Germinal center (tissue), 1 donor: ENCODE measurements around the gene AQP3.
A peak's percentile ranks its signal among the peaks of the same experiment; 100 is the strongest.
"Not testable (repeated sequence)": the region's sequence is repeated elsewhere in the genome, so short reads cannot be mapped to it uniquely, and the experiment has no call there.

Experiments
- DNase-seq: peaks from one replicate; pipeline ENCODE4 v3.0.0; 2012; ENCODE audit warnings: mixed read lengths, low spot score

AQP3 gene

GRCh38 chr9:33440609-33441008 is 6.8 kb downstream of the AQP3 start:
- no peak for DNase-seq

- DNase-seq = no peak
Measured at GRCh38 chr9:33440204-33440603, 7.2 kb downstream of the AQP3 start.

GRCh38 chr9:33439731-33440130 is 7.7 kb downstream of the AQP3 start:
- no peak for DNase-seq

GRCh38 chr9:33438926-33439680 is 8.3 kb downstream of the AQP3 start:
- DNase-seq = no peak

- no peak for DNase-seq
Measured at GRCh38 chr9:33437898-33438297, 9.5 kb downstream of the AQP3 start.

GRCh38 chr9:33437205-33437604 is 10.2 kb downstream of the AQP3 start:
- DNase-seq = no peak

- no peak for DNase-seq
Measured at GRCh38 chr9:33436445-33436844, 10.9 kb downstream of the AQP3 start.

GRCh38 chr9:33435821-33436277 is 11.5 kb downstream of the AQP3 start:
- DNase-seq = no peak

GRCh38 chr9:33434317-33435105 is 12.9 kb downstream of the AQP3 start:
- no peak for DNase-seq

GRCh38 chr9:33433871-33434270 is 13.5 kb downstream of the AQP3 start:
- no peak for DNase-seq

GRCh38 chr9:33431420-33431819 is 16.0 kb downstream of the AQP3 start:
- no peak for DNase-seq

- DNase-seq = no peak
Measured at GRCh38 chr9:33430942-33431341, 16.5 kb downstream of the AQP3 start.

- no peak for DNase-seq
Measured at GRCh38 chr9:33429256-33429985, 18.0 kb downstream of the AQP3 start.

- no peak for DNase-seq
Measured at GRCh38 chr9:33426843-33427293, 20.5 kb downstream of the AQP3 start.

GRCh38 chr9:33425128-33425533 is 22.3 kb downstream of the AQP3 start:
- DNase-seq = no peak

- DNase-seq = not testable (repeated sequence)
Measured at GRCh38 chr9:33424492-33424891, 22.9 kb downstream of the AQP3 start.

- not testable (repeated sequence) for DNase-seq
Measured at GRCh38 chr9:33424043-33424442, 23.4 kb downstream of the AQP3 start.

GRCh38 chr9:33419708-33420303 is 27.6 kb downstream of the AQP3 start:
- no peak for DNase-seq

GRCh38 chr9:33418090-33418489 is 29.3 kb downstream of the AQP3 start:
- no peak for DNase-seq

GRCh38 chr9:33416996-33417395 is 30.4 kb downstream of the AQP3 start:
- no peak for DNase-seq

GRCh38 chr9:33415501-33416038 is 31.8 kb downstream of the AQP3 start:
- peak; percentile 70 for DNase-seq
